ENCODE data around the gene HNRNPU.

The HNRNPU gene

DNA sequence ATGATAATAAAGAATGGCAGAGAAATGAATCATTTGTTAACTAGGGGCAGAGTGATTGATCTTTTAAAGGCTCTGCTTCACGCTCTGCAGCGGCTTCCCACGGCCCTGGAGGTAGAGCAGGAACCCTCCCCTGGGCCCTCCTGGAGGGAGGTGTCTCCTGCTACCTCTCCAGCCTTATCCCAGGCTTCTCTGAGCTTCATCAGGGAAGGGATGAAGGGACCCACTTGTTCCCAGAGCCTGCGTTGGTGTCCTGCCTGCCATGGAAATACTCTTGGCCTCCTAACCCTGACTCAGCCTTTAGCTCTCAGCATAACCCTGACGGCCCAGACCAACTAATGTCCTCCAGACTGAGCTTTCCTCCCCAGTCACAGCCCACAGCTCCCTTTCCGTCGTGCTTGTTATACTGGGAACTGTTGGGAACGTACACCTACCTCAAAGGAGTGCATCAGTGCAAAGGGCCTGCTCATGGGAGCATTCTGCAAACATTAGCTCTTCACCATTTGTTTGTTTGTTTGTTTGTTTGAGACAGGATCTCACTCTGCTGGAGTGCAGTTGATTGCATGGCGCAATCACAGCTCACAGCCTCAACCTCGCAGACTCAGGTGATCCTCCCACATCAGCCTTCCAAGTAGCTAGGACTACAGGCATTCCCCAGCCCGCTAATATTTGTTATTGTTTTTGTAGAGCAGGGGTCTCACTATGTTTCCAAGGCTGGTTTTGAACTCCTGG, 17.4 kb upstream of the HNRNPU start:
- TF ChIP-seq FOXP2 (optimal IDR thresholded peaks at IDR 0.05; ENCODE audit: control extremely low read depth, extremely low read length, insufficient read depth) (no peak), EZH2 (IDR thresholded peaks at IDR 0.05) (no peak), POLR2AphosphoS5 (IDR thresholded peaks at IDR 0.05; ENCODE audit: borderline replicate concordance, low read depth, low read length) (no peak)
- Histone ChIP-seq H3K4me3 (no peak overlapping the region), H3K9me3 (ENCODE audit: low read depth, low read length) (no peaks in the 10 kb centered on the region), H3K9ac (ENCODE audit: insufficient read length) (no peak overlapping the region), H3K36me3 (ENCODE audit: insufficient read depth, low read length) (no peaks in the 10 kb centered on the region), H3K27ac (no peak overlapping the region)
- DNase-seq (ENCODE audit: low read depth, low spot score): no peak

DNA sequence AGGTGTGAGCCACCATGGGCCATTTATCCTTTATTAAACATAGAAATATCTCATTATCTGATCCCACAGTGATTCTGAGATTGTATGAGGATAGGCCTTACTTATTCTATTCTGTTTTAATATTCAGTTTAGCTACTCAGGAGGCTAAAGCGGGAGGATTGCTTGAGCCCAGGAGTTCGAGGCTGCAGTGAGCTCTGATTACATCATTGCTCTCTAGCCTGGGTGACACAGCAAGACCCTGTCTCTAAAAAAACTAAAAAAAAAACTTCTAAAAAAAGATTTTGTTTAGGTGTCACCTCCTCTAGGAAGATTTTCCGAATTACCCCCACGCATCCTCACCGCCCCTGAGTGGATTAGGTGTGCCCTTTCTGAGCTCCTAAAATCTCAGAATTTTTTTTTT, 14.3 kb upstream of the HNRNPU start:
- no peak for DNase-seq (ENCODE audit: low read depth, low spot score)
- no peaks in the 10 kb centered on the region for H3K36me3 ChIP-seq (ENCODE audit: insufficient read depth, low read length)
- H3K9ac ChIP-seq (ENCODE audit: insufficient read length): no peak overlapping the region
- no peaks in the 10 kb centered on the region for H3K9me3 ChIP-seq (ENCODE audit: low read depth, low read length)
- no peak overlapping the region for H3K4me3 ChIP-seq
- TF ChIP-seq POLR2AphosphoS5 (IDR thresholded peaks at IDR 0.05; ENCODE audit: borderline replicate concordance, low read depth, low read length): no peak
- no peak overlapping the region for H3K27ac ChIP-seq

DNA sequence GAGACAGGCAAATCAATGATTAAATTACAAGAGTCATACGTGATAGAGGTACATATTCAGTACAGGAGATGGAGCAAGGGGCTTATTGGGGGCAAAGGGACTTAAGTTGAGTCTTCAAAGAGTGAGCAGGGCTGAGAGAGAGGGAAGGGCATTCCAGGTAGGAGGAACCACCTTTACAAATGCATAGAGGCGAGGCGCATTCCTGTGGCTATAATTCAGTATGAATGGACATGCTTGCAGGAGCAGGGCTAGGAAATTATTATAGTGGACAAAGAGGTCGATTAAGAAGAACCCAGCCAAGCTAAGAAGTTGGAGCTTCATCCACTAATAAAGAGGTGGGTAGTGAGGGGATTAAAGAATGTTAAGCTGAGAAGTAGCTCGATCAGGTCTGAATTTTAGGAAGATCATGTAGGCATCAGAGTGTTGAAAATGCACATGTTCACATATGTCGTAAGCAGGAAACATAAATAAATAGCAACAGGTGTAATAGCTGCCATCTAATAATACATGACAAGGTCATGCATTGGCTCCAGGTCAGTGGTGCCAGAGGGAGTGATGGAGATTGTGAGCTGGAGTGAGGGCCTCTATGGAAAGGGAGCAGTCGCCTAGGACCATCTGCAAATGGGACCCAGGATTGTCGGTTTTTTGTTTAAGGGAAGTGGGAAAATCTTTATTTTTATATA, 12.0 kb upstream of the HNRNPU start:
- H3K36me3 ChIP-seq (ENCODE audit: insufficient read depth, low read length): no peaks in the 10 kb centered on the region
- no peak overlapping the region for H3K4me3 ChIP-seq
- no peak for TF ChIP-seq EZH2 (IDR thresholded peaks at IDR 0.05)
- no peak for TF ChIP-seq POLR2AphosphoS5 (IDR thresholded peaks at IDR 0.05; ENCODE audit: borderline replicate concordance, low read depth, low read length)
- no peak for TF ChIP-seq FOXP2 (optimal IDR thresholded peaks at IDR 0.05; ENCODE audit: control extremely low read depth, extremely low read length, insufficient read depth)
- H3K9ac ChIP-seq (ENCODE audit: insufficient read length): no peak overlapping the region
- DNase-seq (ENCODE audit: low read depth, low spot score): no peak
- H3K9me3 ChIP-seq (ENCODE audit: low read depth, low read length): no peaks in the 10 kb centered on the region
- H3K27ac ChIP-seq: no peak overlapping the region

DNA sequence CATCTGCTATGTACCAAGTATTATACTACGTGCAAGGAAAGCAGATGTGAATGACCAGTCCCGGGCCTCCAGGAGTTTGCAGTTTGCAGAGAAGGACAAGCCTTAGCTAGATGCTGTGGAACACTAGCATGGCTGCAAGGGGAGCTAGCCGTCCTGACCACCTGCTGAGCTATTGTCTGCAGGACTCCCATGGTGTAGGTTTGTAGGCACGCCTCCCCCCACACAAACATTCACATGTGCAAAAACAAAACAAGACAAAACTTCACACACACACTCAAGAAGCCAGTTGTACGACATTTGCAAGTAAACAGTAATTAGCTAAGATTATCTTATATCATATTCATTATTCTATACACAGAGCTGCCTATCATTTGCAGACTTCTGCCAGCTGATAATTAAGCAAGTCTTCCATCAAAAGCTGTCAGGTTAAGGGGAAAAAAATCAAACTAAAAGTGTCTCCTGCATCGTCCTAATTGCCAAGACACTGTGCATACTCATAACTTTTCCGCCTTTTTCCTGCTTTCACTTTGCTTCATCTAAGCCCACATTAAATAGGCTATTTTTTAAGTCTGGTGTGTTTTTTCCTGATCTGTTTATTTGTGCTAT, 10.7 kb upstream of the HNRNPU start:
- Histone ChIP-seq H3K27ac (no peak overlapping the region), H3K4me3 (no peak overlapping the region), H3K9ac (ENCODE audit: insufficient read length) (no peak overlapping the region), H3K9me3 (ENCODE audit: low read depth, low read length) (no peaks in the 10 kb centered on the region), H3K36me3 (ENCODE audit: insufficient read depth, low read length) (no peaks in the 10 kb centered on the region)
- DNase-seq (ENCODE audit: low read depth, low spot score): no peak
- TF ChIP-seq POLR2AphosphoS5 (IDR thresholded peaks at IDR 0.05; ENCODE audit: borderline replicate concordance, low read depth, low read length): no peak
- TF ChIP-seq FOXP2 (optimal IDR thresholded peaks at IDR 0.05; ENCODE audit: control extremely low read depth, extremely low read length, insufficient read depth): no peak
- TF ChIP-seq EZH2 (IDR thresholded peaks at IDR 0.05): no peak

DNA sequence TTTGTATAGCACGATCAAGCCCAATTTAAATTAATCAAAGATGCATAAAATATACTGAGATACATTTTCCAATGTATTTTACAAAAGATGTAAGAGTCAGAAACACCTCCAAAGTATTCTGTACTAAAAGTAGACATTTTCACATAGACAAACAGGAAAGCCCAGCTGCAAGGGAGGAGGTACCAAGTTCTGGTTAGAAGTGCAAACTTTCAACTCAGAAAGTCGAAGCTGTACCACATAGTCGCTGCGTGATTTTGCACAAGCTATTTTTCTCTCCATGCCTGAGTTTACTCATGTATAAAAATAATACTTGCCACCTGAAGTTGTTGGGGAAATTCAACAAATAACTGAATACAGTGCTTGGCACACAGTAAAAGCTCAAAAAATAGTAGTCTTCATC, 5.6 kb upstream of the HNRNPU start:
- Histone ChIP-seq H3K9me3 (ENCODE audit: low read depth, low read length) (no peaks in the 10 kb centered on the region), H3K4me3 (no peak overlapping the region), H3K27ac (no peak overlapping the region), H3K9ac (ENCODE audit: insufficient read length) (no peak overlapping the region), H3K36me3 (ENCODE audit: insufficient read depth, low read length) (no peaks in the 10 kb centered on the region)
- TF ChIP-seq POLR2AphosphoS5 (IDR thresholded peaks at IDR 0.05; ENCODE audit: borderline replicate concordance, low read depth, low read length) (no peak), EZH2 (IDR thresholded peaks at IDR 0.05) (no peak), FOXP2 (optimal IDR thresholded peaks at IDR 0.05; ENCODE audit: control extremely low read depth, extremely low read length, insufficient read depth) (no peak)
- no peak for DNase-seq (ENCODE audit: low read depth, low spot score)

DNA sequence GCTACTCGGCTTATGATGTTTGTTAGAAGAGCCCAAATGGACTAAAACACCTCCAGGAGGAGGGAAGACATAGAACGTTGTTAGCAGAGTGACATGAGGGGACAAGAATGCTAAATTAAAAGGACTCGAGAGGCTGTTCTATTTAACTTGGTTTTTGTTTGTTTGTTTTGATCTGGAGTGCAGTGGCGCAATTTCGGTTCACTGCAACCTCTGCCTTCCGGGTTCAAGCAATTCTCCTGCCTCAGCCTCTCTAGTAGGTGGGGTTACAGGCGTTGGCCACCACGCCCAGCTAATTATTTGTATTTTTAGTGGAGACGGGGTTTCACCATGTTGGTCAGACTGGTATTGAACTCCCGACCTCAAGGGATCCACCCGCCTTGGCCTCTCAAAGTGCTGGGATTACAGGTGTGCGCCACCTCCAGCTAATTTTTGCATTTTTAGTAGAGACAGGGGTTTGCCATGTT, 5.1 kb upstream of the HNRNPU start:
- no peak for TF ChIP-seq EZH2 (IDR thresholded peaks at IDR 0.05)
- no peak for TF ChIP-seq POLR2AphosphoS5 (IDR thresholded peaks at IDR 0.05; ENCODE audit: borderline replicate concordance, low read depth, low read length)
- no peak for TF ChIP-seq FOXP2 (optimal IDR thresholded peaks at IDR 0.05; ENCODE audit: control extremely low read depth, extremely low read length, insufficient read depth)
- Histone ChIP-seq H3K4me3 (no peak overlapping the region), H3K36me3 (ENCODE audit: insufficient read depth, low read length) (no peaks in the 10 kb centered on the region), H3K27ac (no peak overlapping the region), H3K9ac (ENCODE audit: insufficient read length) (no peak overlapping the region), H3K9me3 (ENCODE audit: low read depth, low read length) (no peaks in the 10 kb centered on the region)
- DNase-seq (ENCODE audit: low read depth, low spot score): no peak

DNA sequence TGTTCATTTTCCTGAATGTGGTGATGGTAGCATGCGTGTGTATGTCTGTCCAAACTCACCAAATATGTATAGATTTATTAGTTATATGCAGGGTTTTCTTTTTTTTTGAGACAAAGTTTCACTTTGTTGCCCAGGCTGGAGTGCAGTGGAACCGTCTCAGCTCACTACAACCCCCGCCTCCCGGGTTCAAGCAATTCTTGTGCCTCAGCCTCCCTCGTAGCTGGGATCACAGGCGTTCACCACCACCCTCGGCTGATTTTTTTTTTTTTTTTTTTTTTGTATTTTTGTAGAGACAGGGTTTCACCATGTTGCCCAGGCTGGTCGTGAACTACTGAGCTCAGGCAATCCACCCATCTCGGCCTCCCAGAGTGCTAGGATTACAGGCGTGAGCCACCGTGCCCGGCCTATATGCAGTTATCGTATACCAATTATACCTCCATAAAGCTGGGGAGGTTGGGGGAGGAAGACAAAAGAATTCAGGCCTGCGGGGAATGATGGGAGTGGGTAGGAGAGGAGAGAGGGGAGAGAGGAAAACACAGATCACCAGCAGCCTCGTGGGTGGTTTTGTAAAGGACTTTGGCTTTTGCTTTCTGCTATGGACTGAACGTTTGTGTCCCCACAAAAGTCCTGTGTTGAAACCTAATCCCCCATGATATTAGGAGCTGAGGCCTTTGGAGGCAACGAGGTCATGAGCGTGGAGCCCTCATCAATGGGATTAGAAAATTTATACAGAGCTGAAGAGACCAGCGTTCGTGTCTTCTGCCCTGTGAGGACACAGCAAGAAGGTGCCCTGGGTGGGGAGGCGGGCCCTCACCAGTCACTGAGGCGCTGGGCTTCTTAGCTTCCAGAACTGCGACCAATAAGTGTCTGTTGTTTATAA, 4.4 kb upstream of the HNRNPU start:
- Histone ChIP-seq H3K36me3 (ENCODE audit: insufficient read depth, low read length) (peaks cover 2% of the 10 kb centered on the region; the same call in 1 of the 2 replicates), H3K27ac (no peak overlapping the region), H3K9me3 (ENCODE audit: low read depth, low read length) (no peaks in the 10 kb centered on the region), H3K9ac (ENCODE audit: insufficient read length) (no peak overlapping the region), H3K4me3 (no peak overlapping the region)
- TF ChIP-seq FOXP2 (optimal IDR thresholded peaks at IDR 0.05; ENCODE audit: control extremely low read depth, extremely low read length, insufficient read depth): no peak
- TF ChIP-seq EZH2 (IDR thresholded peaks at IDR 0.05): no peak
- TF ChIP-seq POLR2AphosphoS5 (IDR thresholded peaks at IDR 0.05; ENCODE audit: borderline replicate concordance, low read depth, low read length): no peak
- DNase-seq (ENCODE audit: low read depth, low spot score): no peak

DNA sequence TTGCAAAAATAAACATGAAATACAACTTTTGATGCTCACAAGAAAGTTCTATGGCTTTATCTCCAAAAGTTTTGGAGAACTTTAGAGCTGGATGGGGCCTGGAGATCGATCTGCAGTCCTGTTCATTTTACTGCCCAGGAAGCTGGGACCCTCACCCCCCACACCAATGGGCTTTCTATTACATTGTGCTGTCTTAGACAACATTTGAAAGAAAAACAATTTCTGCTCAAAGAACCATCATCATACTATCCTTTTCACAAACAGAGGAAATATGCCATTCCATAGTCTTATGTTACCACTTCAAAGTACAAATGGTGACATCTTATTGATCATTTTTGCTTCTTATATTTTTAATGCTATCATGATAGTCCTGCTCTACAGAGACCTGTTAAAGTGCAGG, 2.0 kb upstream of the HNRNPU start:
- no peak for TF ChIP-seq EZH2 (IDR thresholded peaks at IDR 0.05)
- TF ChIP-seq FOXP2 (optimal IDR thresholded peaks at IDR 0.05; ENCODE audit: control extremely low read depth, extremely low read length, insufficient read depth): no peak
- TF ChIP-seq POLR2AphosphoS5 (IDR thresholded peaks at IDR 0.05; ENCODE audit: borderline replicate concordance, low read depth, low read length): no peak
- Histone ChIP-seq H3K9me3 (ENCODE audit: low read depth, low read length) (no peaks in the 10 kb centered on the region), H3K9ac (ENCODE audit: insufficient read length) (peak overlapping the region; percentile 96), H3K36me3 (ENCODE audit: insufficient read depth, low read length) (peaks cover 19% of the 10 kb centered on the region), H3K27ac (peak overlapping the region; percentile 99), H3K4me3 (peak overlapping the region; percentile 93)
- DNase-seq (ENCODE audit: low read depth, low spot score): no peak
